Small intestine (tissue), 7 donors: ENCODE measurements around the gene CMSS1. TPM values are rescaled to one million over a fixed set of nuclear protein-coding genes. Genes with fewer than 3 reads are reported as not detected.

Experiments used
- DNase-seq, 2 donors: peaks; one replicate each; pipeline versions ENCODE4 v3.0.0 to v3.0.0-alpha.2; 2013
- FAIRE-seq: peaks from 2 replicates; lab custom pipeline; 2012; peaks lifted over from hg19 to GRCh38; lab: Jason Lieb, UNC
- H3K27ac ChIP-seq, 3 donors: one replicate each; pipeline ENCODE4 v1.5.1; 2013; ENCODE audit warnings: low read length in 2 of 3, mild to moderate bottlenecking in 2 of 3, control low read depth in 1 of 3, inconsistent platforms in 1 of 3, low read depth in 1 of 3, moderate library complexity in 1 of 3
- H3K27me3 ChIP-seq, 3 donors: one replicate each; pipeline ENCODE4 v1.6.1; 2013; ENCODE audit warnings: low read length in 3 of 3, inconsistent platforms in 1 of 3; ENCODE audit not compliant: control insufficient read depth in 3 of 3, insufficient read depth in 3 of 3
- H3K36me3 ChIP-seq, 3 donors: one replicate each; pipeline ENCODE4 v1.6.1; 2013; ENCODE audit warnings: low read length in 3 of 3, inconsistent platforms in 1 of 3, low read depth in 1 of 3, mild to moderate bottlenecking in 1 of 3, moderate library complexity in 1 of 3; ENCODE audit not compliant: control insufficient read depth in 3 of 3, insufficient read depth in 2 of 3
- H3K4me1 ChIP-seq, 3 donors: one replicate each; pipeline ENCODE4 v1.6.1; 2013; ENCODE audit warnings: low read length in 2 of 3, inconsistent platforms in 1 of 3, low read depth in 1 of 3, mild to moderate bottlenecking in 1 of 3, moderate library complexity in 1 of 3; ENCODE audit not compliant: control insufficient read depth in 3 of 3, insufficient read depth in 2 of 3
- H3K4me3 ChIP-seq, 3 donors: one replicate each; pipeline ENCODE4 v1.5.1; 2013; ENCODE audit warnings: low read length in 3 of 3, control low read depth in 1 of 3, inconsistent platforms in 1 of 3, low read depth in 1 of 3, mild to moderate bottlenecking in 1 of 3, moderate library complexity in 1 of 3
- H3K9me3 ChIP-seq, 2 donors: one replicate each; pipeline ENCODE4 v1.6.1; 2013; ENCODE audit warnings: low read depth in 1 of 2, low read length in 1 of 2; ENCODE audit not compliant: control insufficient read depth in 2 of 2, insufficient read depth in 1 of 2
- WGBS, 3 donors: extraction: QIAGEN DNeasy Blood & Tissue Kit; methylation state at CpG; one replicate each; pipeline ENCODE4 v1.1.7; 2013; 5-methylcytosine and 5-hydroxymethylcytosine counted together
- polyA plus RNA-seq, 4 donors: library from polyadenylated mRNA; stranded (reverse) in 3 of 4; unstranded in 1 of 4; fragments of 200-250 nt in 3 of 4; fragments of 120-200 nt in 1 of 4; gene quantifications; one replicate each; pipeline versions ENCODE4 v1.2.1 to v1.2.3, GENCODE V29; 2013
- donor health status: healthy with polysubstance abuse.
- donor health status: control.
- donor health status: control.
- donor health status: Bipolar disorder and iron deficiency.
- donor health status: healthy.

CMSS1 gene
- polyA plus RNA-seq, 4 donors = 1.6 to 24.0 (median 10.4) TPM

DNA sequence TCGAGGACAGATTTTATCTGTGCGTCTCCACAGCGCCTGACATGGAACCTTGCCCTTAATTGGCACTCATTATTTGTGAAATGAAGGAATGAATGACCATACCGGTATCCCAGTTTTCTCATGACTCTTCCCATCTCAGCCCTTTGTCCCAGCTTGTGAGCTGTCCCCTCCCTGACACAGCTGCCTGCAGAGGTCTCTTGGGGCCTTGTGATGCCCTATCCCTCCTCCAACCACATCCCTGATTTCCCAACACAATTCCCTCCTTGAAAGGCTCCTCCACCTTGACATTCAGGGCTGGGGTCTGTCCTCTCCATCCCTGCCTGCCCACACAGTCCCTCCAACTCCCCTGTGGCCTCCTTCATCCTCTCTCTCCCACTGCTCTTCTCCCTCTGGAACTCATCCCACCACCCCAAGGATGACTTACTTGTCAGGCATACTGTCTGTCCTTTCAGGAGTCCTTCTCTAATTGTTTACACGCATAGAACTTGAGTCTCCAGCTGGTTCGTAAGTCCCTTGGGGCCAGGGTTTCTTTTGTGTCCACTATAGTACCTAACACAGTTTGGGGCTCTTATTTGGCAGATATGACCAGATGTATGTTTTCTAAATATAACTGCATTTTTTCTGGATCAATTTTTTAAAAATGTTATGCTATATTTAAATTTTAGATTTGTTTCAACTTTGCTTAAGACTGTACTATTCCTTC, 332.2 kb downstream of the CMSS1 start:
- peak overlapping the region in 2 of 3 donors; percentile 39 to 52 for H3K27ac ChIP-seq
- FAIRE-seq = no peak
- no peaks in the 10 kb centered on the region for H3K9me3 ChIP-seq
- DNase-seq = no peak
- H3K4me3 ChIP-seq = no peak overlapping the region
- no peaks in the 10 kb centered on the region for H3K27me3 ChIP-seq
- H3K36me3 ChIP-seq = peaks cover 0 to 4% (median 0%) of the 10 kb centered on the region in 3 donors
- WGBS, 3 donors = 89 to 93% (median 93%) methylated on average over 6 of the region's 6 CpGs
- no peaks in the 10 kb centered on the region for H3K4me1 ChIP-seq

DNA sequence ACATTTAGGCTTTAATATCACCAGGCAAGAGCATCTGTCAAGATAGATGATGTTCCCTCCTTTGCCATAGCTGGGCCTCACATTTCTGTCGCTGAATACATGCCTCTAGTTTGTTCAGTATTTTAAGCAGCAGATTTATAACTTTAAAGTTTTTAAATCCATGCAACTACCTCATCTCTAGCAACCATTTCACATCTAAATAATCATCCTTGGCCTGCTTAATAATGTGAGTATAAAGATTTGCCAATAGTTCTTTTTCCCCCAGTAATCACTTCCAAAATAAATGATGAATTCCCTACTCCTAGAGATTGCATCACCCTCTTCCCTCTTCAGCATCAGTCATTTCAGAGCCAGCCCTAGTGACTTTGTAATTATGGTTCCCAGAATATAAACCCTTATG, 332.8 kb downstream of the CMSS1 start:
- FAIRE-seq = no peak
- 75 to 100% (median 90%) methylated on average over 1 of the region's 1 CpG for WGBS, 3 donors
- peak overlapping the region in 2 of 3 donors; percentile 4 to 49 for H3K27ac ChIP-seq

DNA sequence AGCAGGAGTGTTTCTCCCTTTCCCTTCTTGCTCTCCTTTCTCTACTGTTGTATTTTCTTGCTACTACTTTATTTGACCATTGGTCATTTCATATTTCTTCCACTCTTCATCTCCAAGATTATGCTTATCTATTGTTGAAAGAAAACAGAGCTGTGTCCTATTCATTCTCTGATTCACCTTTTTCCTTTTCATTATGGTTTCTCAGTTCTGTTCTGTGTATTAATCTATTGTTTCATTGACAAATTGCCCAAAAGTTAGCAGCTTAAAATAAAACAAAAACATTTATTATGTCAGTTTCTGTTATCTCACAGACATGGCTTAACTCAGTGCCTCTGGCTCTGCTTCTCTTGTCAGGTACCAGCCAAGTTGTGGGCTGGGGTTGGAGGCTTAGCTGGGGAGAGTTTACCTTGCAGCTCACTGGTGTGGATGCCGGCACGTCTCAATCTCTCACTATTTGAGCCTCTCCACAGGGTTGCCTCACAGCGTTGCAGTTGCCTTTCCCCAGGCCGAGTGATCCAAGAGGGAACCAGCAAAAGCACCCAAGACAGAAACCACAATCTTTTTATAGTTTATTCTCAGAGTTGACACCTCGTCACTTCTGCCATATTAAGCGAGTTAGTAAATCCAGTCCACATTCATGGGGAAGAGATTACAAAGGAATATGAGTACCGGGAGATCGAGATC, 333.5 kb downstream of the CMSS1 start:
- Histone ChIP-seq H3K4me1 (no peaks in the 10 kb centered on the region), H3K36me3 (peaks cover 0 to 4% (median 1%) of the 10 kb centered on the region in 3 donors), H3K9me3 (peaks cover 0 to 5% of the 10 kb centered on the region in 2 donors), H3K4me3 (no peak overlapping the region), H3K27ac (peak overlapping the region in 2 of 3 donors; percentile 4 to 79), H3K27me3 (no peaks in the 10 kb centered on the region)
- DNase-seq (no peak), FAIRE-seq (no peak)
- 76 to 89% (median 88%) methylated on average over 8 of the region's 8 CpGs for WGBS, 3 donors

More for the DNA sequence above, 332.8 kb downstream of the CMSS1 start:
- peaks cover 0 to 2% of the 10 kb centered on the region in 2 donors for H3K9me3 ChIP-seq
- H3K27me3 ChIP-seq = no peaks in the 10 kb centered on the region
- no peak overlapping the region for H3K4me3 ChIP-seq
- H3K4me1 ChIP-seq = no peaks in the 10 kb centered on the region
- peaks cover 0 to 4% (median 0%) of the 10 kb centered on the region in 3 donors for H3K36me3 ChIP-seq
- DNase-seq = no peak

DNA sequence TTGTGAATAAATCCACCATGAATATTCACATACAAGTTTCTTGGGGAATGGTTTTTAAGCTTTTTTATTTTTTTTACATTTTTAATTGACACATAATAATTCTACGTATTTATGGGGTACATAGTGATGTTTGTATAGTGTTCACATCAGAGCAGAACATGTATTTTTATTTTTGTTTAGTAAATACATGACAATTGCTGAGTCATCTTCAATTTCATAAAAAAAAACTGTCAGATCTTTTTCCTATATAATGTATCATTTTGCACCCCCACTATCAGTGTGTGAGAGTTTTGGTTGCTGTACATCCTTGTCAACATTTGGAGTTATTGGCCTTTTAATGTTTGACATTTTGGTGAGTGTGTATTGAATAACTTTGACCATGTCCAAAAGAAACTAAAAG, 336.5 kb downstream of the CMSS1 start:
- H3K4me3 ChIP-seq = no peak overlapping the region
- FAIRE-seq = no peak
- WGBS, 3 donors = 97 to 100% (median 97%) methylated on average over 1 of the region's 1 CpG

DNA sequence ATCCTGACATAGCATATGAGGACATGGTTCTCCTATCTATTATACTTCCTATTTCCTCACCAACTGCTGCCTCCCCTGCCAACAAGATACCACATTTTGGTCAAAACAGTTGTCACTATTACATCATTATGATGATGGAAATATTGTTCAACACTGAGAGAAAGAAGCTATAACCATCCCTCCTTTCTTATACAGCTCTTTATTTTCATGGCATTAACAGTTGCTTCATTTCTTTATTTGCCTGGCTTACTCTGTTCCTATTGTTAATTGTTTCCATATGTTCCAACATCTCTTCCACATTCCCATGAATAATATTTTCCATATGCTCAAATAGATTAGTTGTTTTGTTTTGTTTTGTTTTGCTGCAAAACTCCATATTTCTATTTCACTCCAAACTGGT, 337.5 kb downstream of the CMSS1 start:
- DNase-seq (no peak), FAIRE-seq (no peak)
- Histone ChIP-seq H3K27me3 (no peaks in the 10 kb centered on the region), H3K4me3 (no peak overlapping the region), H3K9me3 (peaks cover 0 to 8% of the 10 kb centered on the region in 2 donors), H3K27ac (no peak overlapping the region), H3K36me3 (peaks cover 0 to 2% (median 2%) of the 10 kb centered on the region in 3 donors), H3K4me1 (no peaks in the 10 kb centered on the region)

More for the DNA sequence above, 336.5 kb downstream of the CMSS1 start:
- Histone ChIP-seq H3K4me1 (no peaks in the 10 kb centered on the region), H3K27ac (no peak overlapping the region), H3K36me3 (peaks cover 0 to 2% (median 2%) of the 10 kb centered on the region in 3 donors), H3K9me3 (peaks cover 0 to 8% of the 10 kb centered on the region in 2 donors), H3K27me3 (no peaks in the 10 kb centered on the region)
- DNase-seq = no peak

DNA sequence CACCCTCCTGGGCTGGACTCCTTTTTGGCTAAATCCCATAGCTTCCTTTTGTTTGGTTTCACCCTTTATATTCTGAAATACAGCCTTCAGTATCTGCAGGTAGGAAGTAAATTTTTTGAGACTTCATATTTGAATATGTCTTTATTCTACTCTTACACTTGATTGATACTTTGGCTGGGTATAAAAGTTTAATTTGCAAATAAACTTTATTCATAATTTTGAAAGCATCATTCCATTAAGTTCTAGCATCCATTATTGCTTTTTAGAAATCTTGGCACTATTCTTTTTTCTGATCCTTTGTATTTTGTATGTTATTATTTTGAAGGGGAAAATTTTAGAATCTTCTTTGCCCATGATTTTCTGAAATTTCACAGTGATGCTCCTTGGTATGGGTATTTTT, 337.9 kb downstream of the CMSS1 start:
- no peak overlapping the region for H3K4me3 ChIP-seq
- DNase-seq = no peak
- H3K27ac ChIP-seq = no peak overlapping the region
- peaks cover 0 to 2% (median 2%) of the 10 kb centered on the region in 3 donors for H3K36me3 ChIP-seq
- H3K9me3 ChIP-seq = peaks cover 0 to 8% of the 10 kb centered on the region in 2 donors
- H3K4me1 ChIP-seq = no peaks in the 10 kb centered on the region
- no peaks in the 10 kb centered on the region for H3K27me3 ChIP-seq
- FAIRE-seq = no peak

DNA sequence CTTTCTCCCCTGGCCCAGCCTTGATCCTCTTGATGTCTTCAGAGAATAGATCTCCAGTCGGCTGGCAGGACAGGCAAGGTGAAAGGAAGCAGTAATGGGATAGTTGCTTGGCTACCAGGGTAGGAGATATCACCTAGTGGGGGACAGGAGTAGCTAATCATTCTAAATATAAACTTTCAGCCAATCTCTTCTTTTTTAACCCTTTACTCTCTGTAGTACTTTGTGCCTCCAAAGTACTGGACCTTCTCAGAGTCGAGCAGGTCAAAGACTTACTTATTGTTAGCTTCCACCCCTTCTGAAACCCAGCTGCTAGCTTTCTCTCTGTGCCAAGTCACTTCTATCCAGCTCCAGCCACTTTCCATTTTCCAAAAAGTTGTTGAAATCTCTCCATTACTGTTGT, 340.0 kb downstream of the CMSS1 start:
- no peaks in the 10 kb centered on the region for H3K4me1 ChIP-seq
- DNase-seq (no peak), FAIRE-seq (no peak)
- H3K4me3 ChIP-seq = no peak overlapping the region
- peaks cover 0 to 8% of the 10 kb centered on the region in 2 donors for H3K9me3 ChIP-seq
- H3K36me3 ChIP-seq = peaks cover 0 to 2% (median 0%) of the 10 kb centered on the region in 3 donors
- H3K27me3 ChIP-seq = no peaks in the 10 kb centered on the region
- 83 to 94% (median 86%) methylated on average over 2 of the region's 2 CpGs for WGBS, 3 donors
- H3K27ac ChIP-seq = no peak overlapping the region

DNA sequence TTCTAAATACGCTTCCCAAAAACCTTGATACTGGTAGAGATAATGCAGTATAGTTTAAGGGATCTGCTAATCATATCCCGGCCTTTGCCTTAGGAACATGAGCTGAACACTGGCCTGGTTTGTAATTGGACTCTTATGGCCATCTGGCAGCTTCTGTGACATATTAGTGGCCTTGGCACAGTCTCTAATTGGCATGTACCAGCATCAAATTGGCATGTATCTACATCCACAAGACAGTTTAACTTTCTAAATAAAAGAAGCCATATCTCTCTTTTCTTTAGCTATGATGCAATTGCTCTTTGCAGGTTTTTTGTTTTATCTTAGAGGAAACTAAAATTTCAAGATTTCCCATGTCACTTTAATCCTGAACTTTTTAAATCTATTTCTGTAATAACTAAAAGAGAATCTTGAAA, 341.3 kb downstream of the CMSS1 start:
- Histone ChIP-seq H3K9me3 (peaks cover 0 to 8% of the 10 kb centered on the region in 2 donors), H3K36me3 (peaks cover 0 to 2% (median 0%) of the 10 kb centered on the region in 3 donors), H3K27me3 (no peaks in the 10 kb centered on the region), H3K4me3 (no peak overlapping the region), H3K27ac (peak overlapping the region in 1 of 3 donors; percentile 21), H3K4me1 (no peaks in the 10 kb centered on the region)
- FAIRE-seq (no peak), DNase-seq (no peak)
- 66 to 93% (median 87%) methylated on average over 2 of the region's 2 CpGs for WGBS, 3 donors
